Measurements from ENCODE around the gene FBXO11. TPM values are rescaled to one million over a fixed set of nuclear protein-coding genes. Genes with fewer than 3 reads are reported as not detected.

Gene FBXO11
- total RNA-seq, 2 experiments from 2014 or later: 47.3 to 48.1 TPM

DNA sequence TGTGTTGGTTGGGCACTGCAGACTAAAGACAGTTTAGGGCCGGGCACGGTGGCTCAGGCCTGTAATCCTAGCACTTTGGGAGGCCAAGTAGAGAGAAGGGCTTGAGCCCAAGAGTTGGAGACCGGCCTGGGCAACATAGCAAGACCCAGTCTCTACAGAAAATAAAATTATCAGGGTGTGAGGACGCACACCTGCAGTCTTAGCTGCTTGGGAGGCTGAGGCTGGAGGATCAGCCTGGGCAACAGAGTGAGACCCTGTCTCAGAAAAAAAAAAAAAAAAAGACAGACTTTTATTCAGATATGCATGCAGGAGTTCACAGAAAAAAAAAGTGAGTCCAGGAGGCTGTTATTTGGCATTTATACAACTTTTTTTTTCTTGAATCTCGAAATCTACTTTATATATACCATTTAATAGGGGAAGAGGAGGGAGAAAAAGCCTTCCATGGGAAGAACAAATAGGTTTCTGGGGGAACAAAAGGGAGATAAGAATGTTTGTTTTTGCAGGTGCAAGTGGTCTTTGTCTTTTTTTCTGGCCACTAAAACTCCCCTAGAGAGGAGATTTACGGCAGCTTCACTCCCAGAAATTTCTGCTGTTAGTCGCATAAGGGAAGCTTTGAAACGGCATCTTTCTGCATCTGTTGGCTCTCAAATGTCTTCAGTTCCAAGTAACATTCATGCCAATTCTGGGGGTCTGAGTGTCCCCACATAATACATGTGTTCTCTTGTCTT is 127.4 kb downstream of the FBXO11 start:
- H3K4me1 Mint-ChIP-seq (ENCODE audit: low read depth): peaks cover 3% of the 10 kb centered on the region
- H3K4me3 Mint-ChIP-seq: no peak overlapping the region
- POLR2A ChIA-PET: interaction anchor here (0.6 kb wide), 1 partner anchor 9 kb away, joined by 4 read pairs; no protein-coding TSS in a partner anchor

DNA sequence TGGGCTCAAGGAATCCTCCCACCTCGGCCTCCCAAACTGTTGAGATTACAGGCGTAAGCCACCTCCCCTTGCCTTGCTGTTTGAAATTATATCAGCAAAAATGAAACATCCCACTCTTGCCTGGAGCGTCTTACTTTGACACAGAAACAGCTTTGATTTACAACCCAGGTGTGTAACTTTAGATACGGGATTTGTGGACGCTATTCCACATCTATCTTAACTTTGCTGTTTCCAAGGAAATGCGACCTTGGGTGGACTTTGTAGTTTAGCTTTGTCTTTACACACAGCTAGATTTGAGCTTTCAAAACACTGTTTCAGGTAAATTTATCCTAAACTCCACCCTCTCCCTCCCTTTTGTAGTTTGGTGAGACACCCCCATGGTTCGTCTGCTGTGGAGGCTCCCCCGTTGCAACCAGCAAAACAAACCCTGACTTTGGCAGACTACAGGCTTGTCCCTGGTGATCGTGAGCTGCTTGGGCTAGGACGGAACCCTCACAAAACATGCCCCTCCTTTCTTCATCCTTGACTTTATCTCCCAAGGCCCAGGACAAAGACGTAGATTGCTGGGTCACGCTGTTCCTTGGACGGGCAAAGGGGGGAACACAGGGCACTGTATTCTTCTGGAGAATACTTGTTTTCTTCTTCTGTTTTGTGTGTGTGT is 128.9 kb downstream of the FBXO11 start:
- intact Hi-C loops (cut with micrococcal nuclease): no loop called here
- POLR2A ChIA-PET: no interaction called here
- DNase-seq: no peak
- no peak overlapping the region for H3K4me3 Mint-ChIP-seq
- no peaks in the 10 kb centered on the region for H3K9me3 Mint-ChIP-seq
- no peaks in the 10 kb centered on the region for H3K36me3 Mint-ChIP-seq (ENCODE audit: low read depth)
- no peak for TF ChIP-seq CTCF (IDR thresholded peaks at IDR 0.05)
- H3K27me3 Mint-ChIP-seq: no peaks in the 10 kb centered on the region
- peaks cover 2% of the 10 kb centered on the region for H3K4me1 Mint-ChIP-seq (ENCODE audit: low read depth)
- no peak overlapping the region for H3K27ac Mint-ChIP-seq
- CTCF ChIA-PET: interaction anchor here (6.4 kb wide), 1 partner anchor 10 kb away, joined by 42 read pairs; no protein-coding TSS in a partner anchor
- ATAC-seq: no peak

More for the DNA sequence above, 127.4 kb downstream of the FBXO11 start:
- ATAC-seq (no peak), DNase-seq (no peak)
- intact Hi-C loops (cut with micrococcal nuclease): no loop called here
- CTCF ChIA-PET: interaction anchor here (6.4 kb wide), 1 partner anchor 12 kb away, joined by 42 read pairs; no protein-coding TSS in a partner anchor
- Mint-ChIP-seq H3K27me3 (no peaks in the 10 kb centered on the region), H3K9me3 (no peaks in the 10 kb centered on the region), H3K27ac (no peak overlapping the region), H3K36me3 (ENCODE audit: low read depth) (peaks cover 3% of the 10 kb centered on the region)
- no peak for TF ChIP-seq CTCF (IDR thresholded peaks at IDR 0.05)

GRCh38 chr2:47774567-47774966 is 131.7 kb downstream of the FBXO11 start:
- H3K9me3 Mint-ChIP-seq: no peaks in the 10 kb centered on the region
- H3K36me3 Mint-ChIP-seq (ENCODE audit: low read depth): no peaks in the 10 kb centered on the region
- ATAC-seq (no peak), DNase-seq (no peak)
- H3K27me3 Mint-ChIP-seq: no peaks in the 10 kb centered on the region
- ChIA-PET CTCF (interaction anchor here (1.0 kb wide), 1 partner anchor 7 kb away, joined by 3 read pairs; no protein-coding TSS in a partner anchor), POLR2A (interaction anchor here (1.8 kb wide), 1 partner anchor 8 kb away, joined by 6 read pairs; the partner anchor contains the start of gene MSH6)
- no peak for TF ChIP-seq CTCF (IDR thresholded peaks at IDR 0.05)
- intact Hi-C loops (cut with micrococcal nuclease): no loop called here
- no peak overlapping the region for H3K4me3 Mint-ChIP-seq
- H3K27ac Mint-ChIP-seq: no peak overlapping the region
- peaks cover 3% of the 10 kb centered on the region for H3K4me1 Mint-ChIP-seq (ENCODE audit: low read depth)

- intact Hi-C loops (cut with micrococcal nuclease): no loop called here
- TF ChIP-seq CTCF (IDR thresholded peaks at IDR 0.05): no peak
- no peak for ATAC-seq
- CTCF ChIA-PET: no interaction called here
- Mint-ChIP-seq H3K36me3 (ENCODE audit: low read depth) (no peaks in the 10 kb centered on the region), H3K4me3 (no peak overlapping the region), H3K4me1 (ENCODE audit: low read depth) (peaks cover 4% of the 10 kb centered on the region), H3K27ac (no peak overlapping the region), H3K27me3 (no peaks in the 10 kb centered on the region), H3K9me3 (no peaks in the 10 kb centered on the region)
- POLR2A ChIA-PET: no interaction called here
- no peak for DNase-seq
Measured at GRCh38 chr2:47772343-47772742, 134.0 kb downstream of the FBXO11 start.

- ATAC-seq (no peak), DNase-seq (no peak)
- intact Hi-C loops (cut with micrococcal nuclease): no loop called here
- TF ChIP-seq CTCF (IDR thresholded peaks at IDR 0.05): no peak
- Mint-ChIP-seq H3K9me3 (no peaks in the 10 kb centered on the region), H3K27ac (no peak overlapping the region), H3K4me3 (no peak overlapping the region), H3K27me3 (no peaks in the 10 kb centered on the region), H3K4me1 (ENCODE audit: low read depth) (peaks cover 4% of the 10 kb centered on the region), H3K36me3 (ENCODE audit: low read depth) (no peaks in the 10 kb centered on the region)
- CTCF ChIA-PET: interaction anchor here (1.2 to 1.9 kb wide), 2 partner anchors 285 to 333 kb away, joined by 3 to 7 read pairs; no protein-coding TSS in a partner anchor
- POLR2A ChIA-PET: no interaction called here
Measured at GRCh38 chr2:47771211-47771610, 135.1 kb downstream of the FBXO11 start.

All from activated CD8-positive, alpha-beta T cell treated with anti-CD3 and anti-CD28 coated beads for 36 hours (primary cell).